ENCODE data around the gene BOD1.
A peak's percentile ranks its signal among the peaks of the same experiment; 100 is the strongest.
"Not testable (repeated sequence)": the region's sequence is repeated elsewhere in the genome, so short reads cannot be mapped to it uniquely, and the experiment has no call there.

BOD1 gene

GRCh38 chr5:173615884-173616576, 420 bp downstream of the BOD1 start:
- peak; percentile 68 for DNase-seq

- no peak for DNase-seq
Measured at GRCh38 chr5:173614591-173614990, 1.9 kb downstream of the BOD1 start.

DNA sequence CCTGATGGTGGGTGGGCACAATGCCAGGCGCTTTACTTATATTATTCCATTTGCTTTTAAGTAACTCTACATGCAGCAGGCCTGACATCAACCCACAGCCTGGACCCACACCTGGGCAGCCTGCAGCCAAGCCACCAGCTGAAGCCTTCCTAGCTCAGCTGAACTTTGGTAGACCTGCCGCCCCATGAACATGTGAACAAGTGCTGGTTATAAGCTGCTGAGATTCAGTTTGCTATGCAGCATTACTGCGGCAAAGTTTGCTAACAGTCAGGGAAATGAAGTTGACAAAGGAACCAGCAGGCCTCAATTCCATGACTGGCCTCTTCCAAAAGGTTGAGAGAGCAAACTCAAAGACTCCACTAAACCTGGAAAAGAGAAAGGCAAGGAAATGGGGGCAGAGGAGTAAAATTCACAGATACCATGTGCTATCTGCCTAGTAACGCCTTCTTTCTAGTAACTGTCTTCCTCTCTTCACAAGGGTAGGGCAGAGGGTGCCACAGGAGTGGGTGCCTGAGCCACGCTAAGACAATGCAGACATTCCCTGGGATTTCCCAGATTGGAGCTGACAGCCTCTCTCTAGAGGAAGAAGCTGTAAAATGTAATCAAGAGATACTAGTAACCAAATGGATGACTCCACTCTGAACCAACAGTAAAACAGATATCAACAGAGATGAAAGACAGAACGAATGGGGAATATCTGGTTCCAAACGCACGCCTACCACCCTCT, 2.9 kb downstream of the BOD1 start:
- no peak for DNase-seq

GRCh38 chr5:173612948-173613347, 3.5 kb downstream of the BOD1 start:
- peak; percentile 13 for DNase-seq

GRCh38 chr5:173611706-173612105, 4.7 kb downstream of the BOD1 start:
- DNase-seq: no peak

DNA sequence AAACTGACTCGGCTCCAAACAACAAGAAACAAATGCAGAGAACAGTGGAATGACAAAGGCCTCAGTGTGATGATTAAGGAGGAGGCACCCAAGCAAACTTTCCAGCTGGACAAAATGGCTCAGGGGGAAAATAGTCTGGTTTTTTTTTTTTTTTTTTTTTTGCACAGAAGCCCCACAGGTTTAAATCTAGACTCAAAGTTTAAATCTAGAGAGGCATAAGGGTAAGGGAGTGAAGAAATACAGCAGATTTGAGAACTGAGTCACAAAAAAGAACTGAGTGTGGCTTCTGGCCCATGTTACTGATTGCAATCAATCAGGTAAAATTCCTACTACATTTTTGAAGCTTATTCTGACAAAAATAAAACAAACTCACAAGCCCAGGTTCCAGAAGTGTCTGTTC, 12.3 kb downstream of the BOD1 start:
- DNase-seq: no peak

- peak; percentile 35 for DNase-seq
Measured at GRCh38 chr5:173602423-173602822, 14.0 kb downstream of the BOD1 start.

DNA sequence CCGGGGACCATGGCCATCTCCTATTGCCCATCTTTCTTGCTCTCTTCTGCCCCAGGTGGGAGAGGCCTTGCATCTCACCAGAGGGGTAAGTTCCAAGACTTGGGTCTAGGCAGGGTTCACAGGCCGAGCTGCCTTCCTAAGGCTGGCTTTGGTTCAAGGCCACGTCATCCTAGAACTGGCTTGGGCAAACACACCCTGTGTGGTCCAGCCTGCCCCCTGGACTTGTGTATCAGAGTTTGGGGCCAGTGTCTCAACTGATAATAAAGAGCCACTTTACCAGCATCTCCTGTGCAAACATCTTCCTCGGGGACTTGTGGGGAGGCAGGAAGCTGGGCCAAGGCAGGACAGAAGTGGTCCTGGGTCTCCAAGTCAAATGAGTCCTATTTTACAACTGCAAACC, 17.8 kb downstream of the BOD1 start:
- DNase-seq: no peak

GRCh38 chr5:173597304-173597703, 19.1 kb downstream of the BOD1 start:
- no peak for DNase-seq

DNA sequence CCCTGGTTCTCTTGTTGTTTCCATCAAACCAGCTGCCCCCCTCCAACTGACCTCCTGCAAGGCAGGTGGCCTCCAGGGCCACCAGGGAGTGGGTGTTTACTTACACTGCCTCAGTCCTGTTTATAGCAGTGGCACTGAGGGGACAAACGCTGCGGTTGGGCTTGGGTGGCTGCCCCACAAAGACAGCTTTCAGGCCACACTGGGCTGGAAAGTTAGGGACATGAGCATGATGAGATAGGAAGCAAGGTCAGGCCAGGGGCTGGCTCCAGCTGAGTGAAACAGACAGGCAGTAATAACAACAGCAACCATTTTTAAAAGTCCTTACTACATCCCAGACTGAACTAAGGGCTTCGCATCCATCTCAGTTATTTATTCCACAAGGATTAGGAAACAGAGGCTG, 20.6 kb downstream of the BOD1 start:
- no peak for DNase-seq

DNA sequence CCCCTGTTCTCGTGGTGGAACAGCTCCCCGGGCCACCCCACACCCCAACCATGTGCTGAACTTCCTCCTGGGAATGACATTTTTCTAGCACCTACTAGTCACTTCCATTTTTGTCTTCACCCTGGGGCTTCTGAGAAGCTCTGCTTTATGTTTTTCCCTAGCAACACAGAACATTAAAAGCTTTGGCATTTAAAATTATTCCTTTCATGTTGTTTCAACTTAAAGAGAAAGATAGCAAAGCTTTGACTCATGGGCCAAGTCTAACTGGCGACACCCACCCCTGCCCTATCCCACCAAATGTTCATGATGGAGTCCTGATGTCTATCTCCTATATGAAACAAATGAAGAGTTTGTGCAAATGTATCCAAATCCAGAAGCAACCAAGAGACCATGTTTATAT, 22.4 kb downstream of the BOD1 start:
- DNase-seq: peak; percentile 27

- DNase-seq: no peak
Measured at GRCh38 chr5:173592050-173592669, 24.3 kb downstream of the BOD1 start.

DNA sequence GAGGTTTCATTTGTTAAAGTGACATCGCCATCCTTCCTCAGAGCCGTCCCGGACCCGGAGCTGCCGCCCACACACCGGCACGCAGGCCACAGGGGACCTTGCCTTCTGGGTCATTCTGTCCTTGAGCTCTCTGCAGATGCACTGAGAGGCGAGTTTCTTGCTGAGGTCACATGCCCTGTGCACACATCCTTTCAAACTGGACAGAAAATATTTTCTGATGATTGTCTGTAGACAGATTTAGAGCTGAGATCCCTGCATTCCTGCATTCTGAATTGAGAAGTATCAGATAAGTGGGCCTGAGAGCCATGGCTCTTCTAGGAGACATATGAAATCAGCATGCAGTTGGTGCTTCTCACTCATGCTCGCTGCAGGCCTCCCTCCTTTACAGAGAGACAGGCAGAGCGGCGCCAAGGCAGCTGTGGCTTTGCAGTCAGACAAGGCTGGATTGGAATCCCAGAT, 25.4 kb downstream of the BOD1 start:
- DNase-seq: no peak

DNA sequence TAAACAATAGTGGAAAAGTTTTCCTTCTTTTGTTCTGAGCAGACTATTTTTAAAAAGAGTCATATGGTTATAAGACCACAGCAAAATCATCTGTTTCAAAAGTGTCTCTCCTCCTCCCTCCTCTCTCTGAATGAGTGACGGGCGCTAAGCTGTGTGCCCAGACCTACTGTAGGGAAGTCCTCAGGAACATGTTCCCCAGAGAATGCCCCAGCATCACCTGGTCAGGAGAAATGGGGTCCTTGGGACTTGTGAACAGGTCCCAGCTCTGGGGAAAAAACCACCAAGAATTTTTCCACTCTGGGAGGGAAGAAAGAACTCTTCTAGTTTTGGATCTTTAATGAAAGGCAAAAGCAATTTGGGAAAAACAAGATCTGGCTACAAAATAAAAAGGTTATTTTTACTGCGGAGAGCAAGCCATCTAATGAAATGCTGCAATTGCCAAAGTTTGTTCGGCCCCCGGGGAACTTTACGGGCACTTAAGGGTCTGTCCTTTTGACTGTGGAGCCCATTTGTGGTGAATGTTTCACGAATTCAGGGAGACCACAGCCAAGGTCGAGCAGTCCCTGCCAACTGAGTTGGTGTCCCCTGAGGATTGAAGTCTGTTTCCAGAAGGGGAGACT, 25.9 kb downstream of the BOD1 start:
- DNase-seq: no peak

DNA sequence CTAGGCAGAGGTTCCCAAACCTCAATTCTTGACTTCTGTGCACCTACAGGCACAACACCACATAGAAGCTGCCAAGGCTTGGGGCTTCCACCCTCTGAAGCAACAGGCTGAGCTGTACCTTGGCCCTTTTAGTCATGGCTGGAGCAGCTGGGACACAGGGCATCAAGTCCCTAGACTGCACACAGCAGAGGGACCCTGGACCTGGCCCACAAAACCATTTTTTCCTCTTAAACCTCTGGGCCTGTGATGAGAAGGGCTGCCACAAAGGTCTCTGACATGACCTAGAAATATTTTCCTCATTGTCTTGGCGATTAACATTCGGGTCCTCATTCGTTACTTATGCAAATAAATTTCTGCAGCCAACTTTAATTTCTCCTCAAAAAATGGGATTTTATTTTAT, 30.3 kb downstream of the BOD1 start:
- not testable (repeated sequence) for DNase-seq

- no peak for DNase-seq
Measured at GRCh38 chr5:173583346-173583745, 33.1 kb downstream of the BOD1 start.

DNA sequence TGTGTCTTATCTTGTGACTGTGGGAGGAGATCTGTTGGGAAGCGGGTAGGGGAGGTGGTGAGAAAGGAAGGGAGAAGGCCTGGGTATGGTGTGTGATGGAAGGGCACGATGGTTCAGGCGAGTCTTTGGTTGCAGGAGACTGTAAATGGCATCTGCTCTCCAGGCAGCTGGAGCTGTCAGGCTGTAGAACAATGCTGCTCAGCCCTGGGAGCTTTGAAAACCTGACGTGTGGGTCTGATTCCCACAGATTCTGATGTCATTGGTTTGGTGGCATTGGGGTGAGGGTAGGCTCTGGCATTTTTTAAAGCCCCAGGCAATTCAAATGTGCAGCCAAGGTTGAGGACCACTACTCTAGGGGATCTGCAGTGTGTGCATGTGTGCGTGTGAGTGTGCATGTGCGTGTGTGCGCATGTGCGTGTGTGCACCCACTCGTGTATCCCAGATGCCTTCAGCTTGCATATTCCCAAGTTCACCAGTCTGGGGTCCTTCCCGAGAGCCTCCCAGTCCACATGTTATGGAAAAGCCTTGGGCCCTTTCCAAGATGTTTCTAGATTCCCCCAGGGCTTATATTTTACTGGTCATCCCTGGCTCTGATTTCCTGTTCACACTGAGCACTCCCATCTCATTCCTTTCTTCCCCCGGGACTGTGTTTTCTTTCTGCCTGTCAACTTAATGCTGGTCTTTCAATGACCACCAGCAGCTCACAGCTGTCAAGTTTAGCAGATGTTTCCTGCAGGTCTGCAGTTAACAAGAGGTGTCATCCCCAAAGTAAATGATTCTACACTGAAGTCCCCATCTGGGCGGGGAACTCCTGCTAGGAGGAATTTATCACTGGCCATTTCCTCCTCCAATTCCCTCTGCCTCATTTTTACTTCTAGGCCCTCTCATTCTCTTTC, 34.0 kb downstream of the BOD1 start:
- peak; percentile 35 for DNase-seq

DNA sequence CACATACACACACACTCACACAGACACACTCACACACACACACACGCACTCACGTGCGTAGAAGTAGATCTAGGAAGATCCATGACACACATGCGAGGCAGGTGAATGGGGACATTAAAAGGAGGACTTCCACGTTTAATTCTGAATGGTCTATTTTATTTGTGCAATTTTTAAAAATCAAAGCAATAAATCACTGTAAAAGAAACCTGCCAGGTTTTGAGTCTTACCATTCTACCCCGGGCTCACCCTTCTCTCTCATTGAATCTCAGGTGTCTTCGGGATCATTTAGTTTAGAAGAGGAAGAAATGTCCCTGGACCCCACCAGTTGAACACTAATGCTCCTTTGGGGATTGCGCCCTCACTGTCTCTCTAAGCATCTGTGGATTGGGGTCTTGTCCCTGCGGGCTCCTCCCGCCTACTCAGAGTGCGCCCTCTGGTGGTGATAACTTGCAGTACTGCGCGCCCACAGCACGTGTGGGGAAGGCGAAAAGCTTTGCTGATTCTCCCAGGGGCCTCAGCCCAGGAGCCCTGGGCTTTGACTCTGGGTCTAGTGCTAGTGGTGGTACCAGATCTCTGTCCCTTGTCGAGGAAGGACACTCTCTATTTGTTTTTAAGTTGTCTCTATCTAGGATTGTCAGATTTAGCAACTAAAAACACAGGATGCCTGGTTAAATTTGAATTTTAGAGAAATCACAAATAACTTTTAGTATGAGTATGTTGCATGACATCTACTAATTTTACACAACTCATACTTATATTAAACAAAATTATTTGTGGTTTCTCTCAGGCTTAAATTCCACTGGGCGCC, 34.8 kb downstream of the BOD1 start:
- peak; percentile 37 for DNase-seq

- DNase-seq: no peak
Measured at GRCh38 chr5:173578947-173579615, 37.4 kb downstream of the BOD1 start.

DNA sequence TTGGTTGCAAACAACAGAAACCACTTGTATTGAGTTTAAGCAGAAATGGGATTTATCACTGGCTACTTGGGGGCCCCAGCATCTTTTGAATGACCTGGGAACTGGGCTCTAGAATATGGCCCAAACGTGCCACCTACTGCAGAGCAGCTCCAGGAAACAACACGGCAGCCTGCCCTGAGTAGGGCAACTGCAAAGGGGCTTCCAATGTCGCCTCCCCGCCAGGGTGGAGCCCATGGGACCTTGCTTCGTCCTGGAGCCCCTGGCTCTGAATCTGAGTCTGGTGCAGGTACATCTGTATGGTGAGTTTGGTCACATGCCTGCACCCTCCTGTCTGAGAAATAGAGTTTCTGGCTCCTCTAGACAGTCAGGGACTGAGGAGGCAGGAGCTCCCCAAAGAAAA, 38.6 kb downstream of the BOD1 start:
- DNase-seq: no peak

GRCh38 chr5:173577166-173577565, 39.3 kb downstream of the BOD1 start:
- no peak for DNase-seq
